B cell (primary cell): Measurements from ENCODE around the gene DUOXA2. TPM values are rescaled to one million over a fixed set of nuclear protein-coding genes. Genes with fewer than 3 reads are reported as not detected.

Experiments
- ATAC-seq: fragments of 200-7000 bp; cut with Tn5 transposase; one replicate; pipeline ENCODE4 v1.10.0; 2021; ENCODE audit warnings: low read depth, mild to moderate bottlenecking, moderate number of reproducible peaks, moderate library complexity
- CTCF ChIA-PET: fragments of 350-600 bp; sonication (Branson Sonifier 250); formaldehyde crosslinking; loops from one replicate; lab custom pipeline; 2021; ENCODE audit warnings: antibody characterized with exemption, inconsistent platforms; lab: Charles Lee
- POLR2A ChIA-PET: fragments of 350-600 bp; sonication (Branson Sonifier 250); formaldehyde crosslinking; loops from one replicate; lab custom pipeline; 2021; ENCODE audit warnings: antibody characterized with exemption; lab: Charles Lee
- DNase-seq: peaks from one replicate; pipeline ENCODE4 v3.0.0; 2013
- H2AFZ ChIP-seq: 2 replicates; pipeline ENCODE4 v1.6.1; 2012; ENCODE audit warnings: mild to moderate bottlenecking, low read depth, low read length; ENCODE audit not compliant: insufficient read depth, poor library complexity, severe bottlenecking
- H3K27ac ChIP-seq, 2 donors: 1 replicate in 1 of 2; 2 replicates in 1 of 2; pipeline ENCODE4 v1.5.1; 2012 to 2013; ENCODE audit warnings: low read length in 2 of 2, mild to moderate bottlenecking in 2 of 2, moderate library complexity in 1 of 2
- H3K27me3 ChIP-seq, 4 experiments: fragments of 200-600 bp in 1 of 4; sonication (generic) in 1 of 4; replicated peaks in 1 of 4; 1 replicate in 2 of 4; 2 replicates in 2 of 4; pipeline versions ENCODE4 v1.6.1 to v1.7.0; 2013 to 2016; ENCODE audit warnings: low read length in 3 of 4, mild to moderate bottlenecking in 2 of 4, mixed read lengths in 1 of 4, moderate library complexity in 1 of 4; ENCODE audit not compliant: insufficient read depth in 4 of 4, control insufficient read depth in 3 of 4; ENCODE audit errors: control extremely low read depth in 1 of 4
- H3K36me3 ChIP-seq, 2 experiments: replicated peaks in 1 of 2; 1 replicate in 1 of 2; 2 replicates in 1 of 2; pipeline versions ENCODE4 v1.6.1 to v1.7.1; 2013; ENCODE audit warnings: low read length in 1 of 2; ENCODE audit not compliant: insufficient read depth in 2 of 2, control insufficient read depth in 1 of 2; ENCODE audit errors: control extremely low read depth in 1 of 2, extremely low read depth in 1 of 2
- H3K4me1 ChIP-seq, 2 donors: fragments of 200-600 bp in 1 of 2; sonication (generic) in 1 of 2; 1 replicate in 1 of 2; 2 replicates in 1 of 2; pipeline versions ENCODE4 v1.5.1 to v1.6.1; 2013 to 2017; ENCODE audit warnings: low read length in 2 of 2; ENCODE audit not compliant: control insufficient read depth in 2 of 2, insufficient read depth in 2 of 2
- H3K4me2 ChIP-seq: replicated peaks from 2 replicates; pipeline ENCODE3; 2012; ENCODE audit warnings: mild to moderate bottlenecking, low read depth, low read length; ENCODE audit not compliant: poor library complexity, severe bottlenecking
- H3K4me3 ChIP-seq, 5 experiments: fragments of 200-600 bp in 1 of 5; sonication (generic) in 1 of 5; 1 replicate in 3 of 5; 2 replicates in 2 of 5; pipeline versions ENCODE4 v1.5.1 to v1.7.0; 2011 to 2016; ENCODE audit warnings: low read length in 4 of 5, mild to moderate bottlenecking in 4 of 5, low read depth in 2 of 5, control low read depth in 1 of 5, moderate library complexity in 1 of 5; ENCODE audit not compliant: insufficient read depth in 1 of 5; ENCODE audit errors: control extremely low read depth in 1 of 5, extremely low read depth in 1 of 5
- H3K79me2 ChIP-seq: fragments of 200-600 bp; sonication (generic); one replicate; pipeline ENCODE4 v1.6.0; 2016; ENCODE audit warnings: low read length; ENCODE audit not compliant: control insufficient read depth, insufficient read depth
- H3K9ac ChIP-seq: fragments of 200-600 bp; sonication (generic); 2 replicates; pipeline ENCODE4 v1.6.1; 2017; ENCODE audit warnings: mild to moderate bottlenecking, low read length, moderate library complexity
- H3K9me3 ChIP-seq, 3 donors: one replicate each; pipeline versions ENCODE4 v1.6.1 to v1.7.1; 2013; ENCODE audit warnings: low read length in 2 of 3; ENCODE audit not compliant: control insufficient read depth in 2 of 3, insufficient read depth in 1 of 3; ENCODE audit errors: control extremely low read depth in 1 of 3
- H4K20me1 ChIP-seq: 2 replicates; pipeline ENCODE4 v1.6.0; 2012; ENCODE audit warnings: mild to moderate bottlenecking, low read length; ENCODE audit not compliant: insufficient read depth, control insufficient read depth, poor library complexity, severe bottlenecking
- H3K27ac Mint-ChIP-seq: one replicate; pipeline ENCODE4 v1.8.0; 2021; ENCODE audit warnings: mixed read lengths
- H3K27me3 Mint-ChIP-seq: one replicate; pipeline ENCODE4 v1.8.0; 2021; ENCODE audit warnings: mixed read lengths
- H3K4me1 Mint-ChIP-seq: one replicate; pipeline ENCODE4 v1.8.0; 2021; ENCODE audit warnings: mixed read lengths
- H3K4me3 Mint-ChIP-seq: one replicate; pipeline ENCODE4 v1.8.0; 2021; ENCODE audit warnings: mixed read lengths
- H3K9me3 Mint-ChIP-seq: one replicate; pipeline ENCODE4 v1.8.0; 2022; ENCODE audit warnings: mixed read lengths; ENCODE audit not compliant: insufficient read depth
- EZH2 ChIP-seq: IDR thresholded peaks from 2 replicates; pipeline ENCODE4 v1.6.1; 2012; ENCODE audit warnings: borderline replicate concordance, low read depth, mild to moderate bottlenecking, moderate library complexity, low read length; ENCODE audit not compliant: insufficient read depth, poor library complexity, severe bottlenecking
- WGBS: methylation state at CpG from one replicate; pipeline ENCODE4 v1.1.5; 2013; ENCODE audit warnings: missing lambda C conversion rate; ENCODE audit not compliant: insufficient coverage; 5-methylcytosine and 5-hydroxymethylcytosine counted together
- intact Hi-C: fragments of 100-400 bp; cut with micrococcal nuclease; formaldehyde crosslinking; loops from one replicate; pipeline ENCODE4 v1.10.0; 2022
- polyA plus RNA-seq: library from polyadenylated mRNA; depleted of rRNA; stranded (reverse); fragments of >200 nt; gene quantifications from 2 replicates; pipeline ENCODE4 v1.2.3, GENCODE V29; 2012
- total RNA-seq, 2 donors: library from RNA; stranded (reverse); fragments of 120-200 nt in 1 of 2; gene quantifications; 1 replicate in 1 of 2; 2 replicates in 1 of 2; pipeline versions ENCODE4 v1.2.3 to v1.2.4, GENCODE V29; 2013 to 2022
- TF ChIP-seq, protein P1 (sequence below): fragments of 200-600 bp; IDR thresholded peaks from one replicate; pipeline ENCODE4 v1.8.0; 2022; ENCODE audit warnings: antibody characterized with exemption, mild to moderate bottlenecking

The DUOXA2 gene
- total and polyA plus RNA-seq, 2 donors (not counting 1 experiment from before 2014, with no cell fraction given), result not detected

DNA sequence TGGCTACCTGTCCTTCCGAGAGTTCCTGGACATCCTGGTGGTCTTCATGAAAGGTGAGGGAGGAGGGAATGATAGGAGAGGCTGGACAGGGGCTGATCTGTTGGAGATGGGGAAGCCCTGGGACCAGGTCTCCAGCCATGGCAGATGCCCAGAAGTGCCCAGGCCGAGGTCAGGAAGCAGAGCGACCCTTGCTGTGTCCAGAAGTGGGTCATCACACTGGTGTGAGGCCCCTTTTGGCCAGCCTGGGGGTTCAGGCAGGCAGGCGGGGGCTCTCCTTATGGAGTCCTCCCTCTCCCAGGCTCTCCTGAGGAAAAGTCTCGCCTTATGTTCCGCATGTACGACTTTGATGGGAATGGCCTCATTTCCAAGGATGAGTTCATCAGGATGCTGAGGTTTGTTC, 33.5 kb downstream of the DUOXA2 start:
- Histone ChIP-seq H3K9me3 (no peaks in the 10 kb centered on the region), H3K36me3 (no peaks in the 10 kb centered on the region), H3K9ac (no peak overlapping the region), H3K4me3 (no peak overlapping the region), H4K20me1 (no peaks in the 10 kb centered on the region), H3K4me2 (no peak overlapping the region), H3K27me3 (no peaks in the 10 kb centered on the region), H3K79me2 (no peaks in the 10 kb centered on the region), H2AFZ (no peak overlapping the region), H3K27ac (no peak overlapping the region), H3K4me1 (no peaks in the 10 kb centered on the region)
- Mint-ChIP-seq H3K9me3 (no peaks in the 10 kb centered on the region), H3K4me1 (no peaks in the 10 kb centered on the region), H3K4me3 (no peak overlapping the region), H3K27me3 (no peaks in the 10 kb centered on the region), H3K27ac (no peak overlapping the region)
- ChIA-PET CTCF (interaction anchor here (0.8 kb wide), 1 partner anchor 21 kb away, joined by 3 read pairs; no protein-coding TSS in a partner anchor), POLR2A (no interaction called here)
- TF ChIP-seq EZH2, result no peak
- TF ChIP-seq, protein P1, sequence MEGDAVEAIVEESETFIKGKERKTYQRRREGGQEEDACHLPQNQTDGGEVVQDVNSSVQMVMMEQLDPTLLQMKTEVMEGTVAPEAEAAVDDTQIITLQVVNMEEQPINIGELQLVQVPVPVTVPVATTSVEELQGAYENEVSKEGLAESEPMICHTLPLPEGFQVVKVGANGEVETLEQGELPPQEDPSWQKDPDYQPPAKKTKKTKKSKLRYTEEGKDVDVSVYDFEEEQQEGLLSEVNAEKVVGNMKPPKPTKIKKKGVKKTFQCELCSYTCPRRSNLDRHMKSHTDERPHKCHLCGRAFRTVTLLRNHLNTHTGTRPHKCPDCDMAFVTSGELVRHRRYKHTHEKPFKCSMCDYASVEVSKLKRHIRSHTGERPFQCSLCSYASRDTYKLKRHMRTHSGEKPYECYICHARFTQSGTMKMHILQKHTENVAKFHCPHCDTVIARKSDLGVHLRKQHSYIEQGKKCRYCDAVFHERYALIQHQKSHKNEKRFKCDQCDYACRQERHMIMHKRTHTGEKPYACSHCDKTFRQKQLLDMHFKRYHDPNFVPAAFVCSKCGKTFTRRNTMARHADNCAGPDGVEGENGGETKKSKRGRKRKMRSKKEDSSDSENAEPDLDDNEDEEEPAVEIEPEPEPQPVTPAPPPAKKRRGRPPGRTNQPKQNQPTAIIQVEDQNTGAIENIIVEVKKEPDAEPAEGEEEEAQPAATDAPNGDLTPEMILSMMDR, result no peak
- intact Hi-C loops, result no loop called here
- ATAC-seq (no peak), DNase-seq (no peak)
- 99% methylated on average over 7 of the region's 7 CpGs for WGBS

DNA sequence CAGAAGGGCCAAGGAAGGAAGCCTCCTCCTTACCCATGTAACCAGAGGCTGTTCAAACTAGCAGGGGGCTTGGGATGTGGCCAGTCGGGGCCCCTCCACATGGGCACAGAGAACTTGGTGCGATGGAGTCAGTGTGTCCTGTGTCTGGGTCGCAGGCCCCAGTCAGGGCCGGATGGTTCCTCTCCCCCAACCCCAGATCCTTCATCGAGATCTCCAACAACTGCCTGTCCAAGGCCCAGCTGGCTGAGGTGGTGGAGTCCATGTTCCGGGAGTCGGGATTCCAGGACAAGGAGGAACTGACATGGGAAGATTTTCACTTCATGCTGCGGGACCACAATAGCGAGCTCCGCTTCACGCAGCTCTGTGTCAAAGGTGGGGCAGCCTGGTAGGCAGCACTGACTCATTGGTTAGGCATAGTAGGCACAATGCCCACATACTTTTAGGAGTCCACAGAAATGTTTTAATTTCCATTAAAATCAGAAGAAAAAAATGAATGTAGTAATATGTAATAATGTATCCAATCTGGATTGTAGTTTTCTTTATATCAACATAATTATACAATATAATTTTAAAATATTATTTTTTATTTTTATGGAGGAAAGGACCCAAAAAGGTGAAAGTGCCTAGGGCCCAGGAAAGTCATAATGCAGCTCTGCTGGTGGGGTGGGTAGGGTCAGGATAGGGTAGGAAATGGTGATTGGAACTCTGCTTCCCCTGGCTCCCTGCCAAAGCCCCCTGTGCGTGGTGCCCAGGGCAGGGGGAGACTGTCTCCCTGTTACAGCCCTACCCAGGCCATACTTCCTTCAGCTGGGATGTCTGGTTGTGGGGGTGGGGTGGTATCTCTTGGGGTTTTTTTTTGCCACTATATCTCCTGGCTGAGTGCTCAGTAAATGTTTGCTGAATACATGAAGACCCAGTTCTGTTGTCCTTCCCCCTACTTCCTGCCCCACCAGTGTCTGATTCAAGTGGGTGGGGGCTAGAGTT, 34.2 kb downstream of the DUOXA2 start:
- H3K9ac ChIP-seq, result no peak overlapping the region
- H2AFZ ChIP-seq, result no peak overlapping the region
- POLR2A ChIA-PET, result no interaction called here
- Mint-ChIP-seq H3K9me3 (no peaks in the 10 kb centered on the region), H3K27me3 (no peaks in the 10 kb centered on the region), H3K27ac (no peak overlapping the region), H3K4me1 (no peaks in the 10 kb centered on the region), H3K4me3 (no peak overlapping the region)
- no peak for TF ChIP-seq EZH2
- TF ChIP-seq, protein P1, result no peak
- no peak overlapping the region for H3K27ac ChIP-seq
- intact Hi-C loops, result no loop called here
- H3K9me3 ChIP-seq, result no peaks in the 10 kb centered on the region
- H3K4me1 ChIP-seq, result no peaks in the 10 kb centered on the region
- WGBS, result 100% methylated on average over 9 of the region's 12 CpGs
- DNase-seq (no peak), ATAC-seq (no peak)
- no peak overlapping the region for H3K4me2 ChIP-seq
- no peaks in the 10 kb centered on the region for H3K27me3 ChIP-seq
- H3K4me3 ChIP-seq, result no peak overlapping the region
- CTCF ChIA-PET, result no interaction called here
- H3K79me2 ChIP-seq, result no peaks in the 10 kb centered on the region
- no peaks in the 10 kb centered on the region for H4K20me1 ChIP-seq
- no peaks in the 10 kb centered on the region for H3K36me3 ChIP-seq
